ENCODE data around the gene CFAP77. TPM values are rescaled to one million over a fixed set of nuclear protein-coding genes. Genes with fewer than 3 reads are reported as not detected.

The CFAP77 gene
- total RNA-seq, 1 donor from 2014 or later = 0.43 TPM

- DNase-seq (ENCODE audit: low spot score, unreplicated experiment) = no peak
- no peak overlapping the region for H3K4me3 Mint-ChIP-seq (ENCODE audit: low read depth)
- peaks cover 18% of the 10 kb centered on the region for H3K36me3 Mint-ChIP-seq (ENCODE audit: insufficient read depth)
- H3K9me3 Mint-ChIP-seq (ENCODE audit: low read depth) = no peaks in the 10 kb centered on the region
- no peak overlapping the region for H3K27ac Mint-ChIP-seq
- no peaks in the 10 kb centered on the region for H3K27me3 Mint-ChIP-seq
- H3K4me1 Mint-ChIP-seq (ENCODE audit: low read depth) = no peaks in the 10 kb centered on the region
- no peak for TF ChIP-seq CTCF (IDR thresholded peaks at IDR 0.05; ENCODE audit: unreplicated experiment)
Measured at GRCh38 chr9:132600326-132600984, 190.4 kb downstream of the CFAP77 start.

- Mint-ChIP-seq H3K9me3 (ENCODE audit: low read depth) (no peaks in the 10 kb centered on the region), H3K4me3 (ENCODE audit: low read depth) (no peak overlapping the region), H3K27me3 (no peaks in the 10 kb centered on the region), H3K27ac (no peak overlapping the region), H3K36me3 (ENCODE audit: insufficient read depth) (peaks cover 13% of the 10 kb centered on the region), H3K4me1 (ENCODE audit: low read depth) (no peaks in the 10 kb centered on the region)
- no peak for DNase-seq (ENCODE audit: low spot score, unreplicated experiment)
- no peak for TF ChIP-seq CTCF (IDR thresholded peaks at IDR 0.05; ENCODE audit: unreplicated experiment)
Measured at GRCh38 chr9:132602207-132602606, 192.2 kb downstream of the CFAP77 start.

GRCh38 chr9:132605387-132605786, 195.4 kb downstream of the CFAP77 start:
- Mint-ChIP-seq H3K27me3 (no peaks in the 10 kb centered on the region), H3K9me3 (ENCODE audit: low read depth) (no peaks in the 10 kb centered on the region), H3K27ac (no peak overlapping the region), H3K4me3 (ENCODE audit: low read depth) (no peak overlapping the region), H3K4me1 (ENCODE audit: low read depth) (no peaks in the 10 kb centered on the region), H3K36me3 (ENCODE audit: insufficient read depth) (peaks cover 10% of the 10 kb centered on the region)
- DNase-seq (ENCODE audit: low spot score, unreplicated experiment) = no peak
- no peak for TF ChIP-seq CTCF (IDR thresholded peaks at IDR 0.05; ENCODE audit: unreplicated experiment)

- no peak overlapping the region for H3K27ac Mint-ChIP-seq
- no peak overlapping the region for H3K4me3 Mint-ChIP-seq (ENCODE audit: low read depth)
- H3K4me1 Mint-ChIP-seq (ENCODE audit: low read depth) = no peaks in the 10 kb centered on the region
- no peak for DNase-seq (ENCODE audit: low spot score, unreplicated experiment)
- H3K27me3 Mint-ChIP-seq = no peaks in the 10 kb centered on the region
- H3K36me3 Mint-ChIP-seq (ENCODE audit: insufficient read depth) = peaks cover 13% of the 10 kb centered on the region
- no peak for TF ChIP-seq CTCF (IDR thresholded peaks at IDR 0.05; ENCODE audit: unreplicated experiment)
- H3K9me3 Mint-ChIP-seq (ENCODE audit: low read depth) = no peaks in the 10 kb centered on the region
Measured at GRCh38 chr9:132606066-132606465, 196.1 kb downstream of the CFAP77 start.

GRCh38 chr9:132609184-132609583, 199.2 kb downstream of the CFAP77 start:
- H3K36me3 Mint-ChIP-seq (ENCODE audit: insufficient read depth) = peaks cover 18% of the 10 kb centered on the region
- DNase-seq (ENCODE audit: low spot score, unreplicated experiment) = no peak
- H3K4me3 Mint-ChIP-seq (ENCODE audit: low read depth) = no peak overlapping the region
- no peak overlapping the region for H3K27ac Mint-ChIP-seq
- no peaks in the 10 kb centered on the region for H3K9me3 Mint-ChIP-seq (ENCODE audit: low read depth)
- no peak for TF ChIP-seq CTCF (IDR thresholded peaks at IDR 0.05; ENCODE audit: unreplicated experiment)
- no peaks in the 10 kb centered on the region for H3K4me1 Mint-ChIP-seq (ENCODE audit: low read depth)
- no peaks in the 10 kb centered on the region for H3K27me3 Mint-ChIP-seq

Measured in progenitor cell of endocrine pancreas (in vitro differentiated cells).